Spleen (tissue), 7 donors: ENCODE measurements around the gene SLC22A1.

Experiments used
- CTCF ChIP-seq, 11 experiments: fragments of 200-600 bp in 7 of 11; fragments of 450-650 bp in 4 of 11; sonication (generic) in 4 of 11; IDR thresholded peaks in 8 of 11; conservative IDR thresholded peaks in 3 of 11; 1 replicate in 7 of 11; 2 replicates in 4 of 11; pipeline versions ENCODE4 v1.4.0 to v1.8.0; 2016 to 2021; ENCODE audit warnings: antibody characterized with exemption in 11 of 11, inconsistent platforms in 4 of 11, mild to moderate bottlenecking in 1 of 11
- POLR2AphosphoS5 ChIP-seq, 3 donors: sonication (generic); formaldehyde crosslinking; IDR thresholded peaks; one replicate each; pipeline ENCODE4 v1.5.1; 2017; ENCODE audit warnings: antibody characterized with exemption in 3 of 3
- donor health status: DM: no; HTN: no; CAD: no; lungs with moderate emphysema.
- donor health status: DM: no; HTN: no; CAD: no.
- donor health status: DM: no; HTN: no; CAD: no.

DNA sequence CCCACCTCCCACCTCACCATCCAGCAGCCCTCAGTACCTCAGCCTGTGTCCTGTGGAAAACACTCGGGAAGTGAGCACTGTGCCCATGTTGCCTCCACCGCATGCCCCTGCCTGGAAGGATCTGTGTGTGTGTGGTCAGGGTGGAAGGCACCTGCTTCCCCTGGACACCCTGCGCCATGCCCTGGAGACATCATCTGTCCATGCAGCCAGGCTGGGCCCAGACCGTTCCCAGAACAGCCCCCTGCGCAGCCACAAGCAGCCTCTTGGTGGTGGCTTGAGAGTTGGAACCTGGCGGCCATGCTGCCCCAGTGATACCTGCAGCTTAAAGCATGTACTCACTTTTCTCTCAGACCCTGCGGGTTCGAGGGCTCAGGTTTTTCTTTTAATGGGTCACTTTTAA, 34.9 kb upstream of the SLC22A1 start:
- TF ChIP-seq POLR2AphosphoS5 (IDR thresholded peaks at IDR 0.05) (peak in 1 of 3 donors; percentile 42), CTCF (IDR thresholded peaks at IDR 0.05 in 8 of 11, conservative IDR thresholded peaks at IDR 0.05 in 3 of 11) (no peak)
